HepG2 (cell line): ENCODE results near the gene C10orf71. TPM values are rescaled to one million over a fixed set of nuclear protein-coding genes. Genes with fewer than 3 reads are reported as not detected.

Experiments used
- ATAC-seq: fragments of 200-7000 bp; cut with Tn5 transposase; 3 replicates; pipeline ENCODE4 v1.9.1; 2020; ENCODE audit warnings: mild to moderate bottlenecking, moderate library complexity
- BruUV-seq: library from RNA; stranded (reverse); fragments of 400-500 nt; replicated peaks from 2 replicates; lab custom pipeline; 2021; lab: Mats Ljungman, UMichigan
- CTCF ChIA-PET: fragments of 300-600 bp; formaldehyde crosslinking; extraction: SDS; loops from one replicate; lab custom pipeline; 2021; ENCODE audit warnings: low total read pairs, inconsistent platforms, low intra/inter-chr PET ratio; lab: Yijun Ruan, JAX
- POLR2A ChIA-PET: fragments of 350-600 bp; sonication (Branson Sonifier 250); formaldehyde crosslinking; loops from one replicate; lab custom pipeline; 2020; ENCODE audit warnings: antibody characterized with exemption, inconsistent platforms; lab: Yijun Ruan, JAX
- DNase-seq: peaks from one replicate; pipeline ENCODE4 v3.0.0-alpha.2; 2015; ENCODE audit warnings: low spot score
- FAIRE-seq: peaks from 3 replicates; lab custom pipeline; 2011; peaks lifted over from hg19 to GRCh38; lab: Jason Lieb, UNC
- H2AFZ ChIP-seq: one replicate; pipeline ENCODE4 v1.6.1; 2011; ENCODE audit warnings: low read length, inconsistent platforms
- H3K27ac ChIP-seq: fragments of 300-600 bp; 3 replicates; pipeline ENCODE4 v1.8.0; 2011; ENCODE audit warnings: mixed run types, mild to moderate bottlenecking, mixed read lengths, low read length, inconsistent platforms; ENCODE audit not compliant: insufficient read depth; ENCODE audit errors: extremely low read length
- H3K27me3 ChIP-seq, 2 experiments: fragments of 200-600 bp in 1 of 2; 2 replicates in 1 of 2; 3 replicates in 1 of 2; pipeline versions ENCODE4 v1.6.0 to v1.8.0; 2011; ENCODE audit warnings: low read length in 2 of 2, mild to moderate bottlenecking in 2 of 2, moderate library complexity in 2 of 2, inconsistent platforms in 1 of 2; ENCODE audit not compliant: insufficient read depth in 2 of 2, control insufficient read depth in 1 of 2
- H3K36me3 ChIP-seq, 2 experiments: fragments of 200-600 bp in 1 of 2; replicated peaks in 1 of 2; 2 replicates in 1 of 2; 3 replicates in 1 of 2; pipeline versions ENCODE4 v1.5.1 to v1.8.0; 2011; ENCODE audit warnings: low read length in 2 of 2, inconsistent platforms in 1 of 2; ENCODE audit not compliant: insufficient read depth in 2 of 2, control insufficient read depth in 1 of 2
- H3K4me1 ChIP-seq: 2 replicates; pipeline ENCODE4 v1.5.1; 2012; ENCODE audit warnings: low read length, inconsistent platforms; ENCODE audit not compliant: insufficient read depth
- H3K4me2 ChIP-seq: 2 replicates; pipeline ENCODE4 v1.6.0; 2011; ENCODE audit warnings: low read depth, low read length, inconsistent platforms
- H3K4me3 ChIP-seq, 3 experiments: fragments of 200-600 bp in 1 of 3; sonication (generic), shearing (Covaris generic) in 1 of 3; replicated peaks in 1 of 3; 2 replicates each; pipeline ENCODE4 v1.5.1; 2011 to 2016; ENCODE audit warnings: low read length in 3 of 3, inconsistent platforms in 2 of 3, low read depth in 2 of 3, mild to moderate bottlenecking in 2 of 3, control low read depth in 1 of 3, mixed read lengths in 1 of 3; ENCODE audit not compliant: insufficient read depth in 1 of 3
- H3K79me2 ChIP-seq: one replicate; pipeline ENCODE4 v1.6.1; 2011; ENCODE audit warnings: low read length, inconsistent platforms; ENCODE audit not compliant: insufficient read depth
- H3K9ac ChIP-seq: 2 replicates; pipeline ENCODE4 v1.6.0; 2011; ENCODE audit warnings: mild to moderate bottlenecking, low read depth, low read length, inconsistent platforms; ENCODE audit not compliant: insufficient read depth
- H3K9me3 ChIP-seq: 2 replicates; pipeline ENCODE4 v1.5.1; 2012; ENCODE audit warnings: mild to moderate bottlenecking, low read length
- H4K20me1 ChIP-seq: 2 replicates; pipeline ENCODE4 v1.6.0; 2011; ENCODE audit warnings: inconsistent platforms, mild to moderate bottlenecking, low read length, moderate library complexity; ENCODE audit not compliant: insufficient read depth
- ARID2 ChIP-seq: sonication (generic); formaldehyde crosslinking; IDR thresholded peaks from 2 replicates; pipeline ENCODE4 v1.8.1; 2022; ENCODE audit warnings: mild to moderate bottlenecking, missing genetic modification reagents, borderline replicate concordance
- ETV5 ChIP-seq: IDR thresholded peaks from 2 replicates; pipeline ENCODE4 v1.6.1; 2018; ENCODE audit warnings: missing biosample characterization, missing genetic modification reagents, inconsistent platforms, borderline replicate concordance
- FOXA3 ChIP-seq: IDR thresholded peaks from 2 replicates; pipeline ENCODE4 v1.6.1; 2016; ENCODE audit warnings: missing genetic modification reagents, missing compliant biosample characterization
- HIVEP1 ChIP-seq: sonication (generic); formaldehyde crosslinking; IDR thresholded peaks from 2 replicates; pipeline ENCODE4 v1.4.0; 2020; ENCODE audit warnings: mild to moderate bottlenecking, missing genetic modification reagents
- KDM2A ChIP-seq: sonication (generic); formaldehyde crosslinking; IDR thresholded peaks from 2 replicates; pipeline ENCODE4 v1.4.0; 2020; ENCODE audit warnings: low read depth, missing genetic modification reagents, borderline replicate concordance
- KLF11 ChIP-seq: IDR thresholded peaks from 2 replicates; pipeline ENCODE4 v1.6.1; 2016; ENCODE audit warnings: missing compliant biosample characterization
- LCORL ChIP-seq, 2 experiments: fragments of 450-650 bp in 1 of 2; sonication (generic) in 1 of 2; formaldehyde crosslinking in 1 of 2; IDR thresholded peaks; 2 replicates each; pipeline versions ENCODE4 v1.5.0 to v1.6.1; 2017 to 2020; ENCODE audit warnings: antibody characterized with exemption in 1 of 2, missing genetic modification reagents in 1 of 2
- POLR2AphosphoS5 ChIP-seq: IDR thresholded peaks from 2 replicates; pipeline ENCODE4 v1.6.1; 2012; ENCODE audit warnings: low read depth, low read length
- SETDB1 ChIP-seq: sonication (generic); formaldehyde crosslinking; IDR thresholded peaks from 2 replicates; pipeline ENCODE4 v1.5.1; 2020; ENCODE audit warnings: missing genetic modification reagents, mild to moderate bottlenecking, borderline replicate concordance
- SP1 ChIP-seq, 2 experiments: fragments of 450-650 bp in 1 of 2; sonication (generic) in 1 of 2; formaldehyde crosslinking in 1 of 2; IDR thresholded peaks; 2 replicates each; pipeline versions ENCODE4 v1.4.0 to v1.6.1; 2016 to 2020; ENCODE audit warnings: missing genetic modification reagents in 1 of 2
- TOE1 ChIP-seq: sonication (generic); formaldehyde crosslinking; IDR thresholded peaks from 2 replicates; pipeline ENCODE4 v1.4.0; 2020; ENCODE audit warnings: mild to moderate bottlenecking, missing genetic modification reagents
- ZNF224 ChIP-seq: sonication (generic); formaldehyde crosslinking; IDR thresholded peaks from 2 replicates; pipeline ENCODE4 v1.5.0; 2020; ENCODE audit warnings: mild to moderate bottlenecking, missing genetic modification reagents
- ZNF282 ChIP-seq: fragments of 450-650 bp; IDR thresholded peaks from 2 replicates; pipeline ENCODE4 v1.6.1; 2018; ENCODE audit not compliant: partially characterized antibody
- ZNF563 ChIP-seq: sonication (generic); formaldehyde crosslinking; IDR thresholded peaks from 2 replicates; pipeline ENCODE4 v1.8.0; 2022; ENCODE audit warnings: mild to moderate bottlenecking, moderate library complexity, missing genetic modification reagents
- ZNF713 ChIP-seq: sonication (generic); formaldehyde crosslinking; IDR thresholded peaks from 2 replicates; pipeline ENCODE4 v1.4.0; 2020; ENCODE audit warnings: mild to moderate bottlenecking, missing genetic modification reagents
- ZNF781 ChIP-seq: sonication (generic); formaldehyde crosslinking; IDR thresholded peaks from 2 replicates; pipeline ENCODE4 v1.5.1; 2020; ENCODE audit warnings: borderline replicate concordance, mild to moderate bottlenecking, missing genetic modification reagents; ENCODE audit errors: not compliant biosample characterization
- WGBS: methylation state at CpG from one replicate; pipeline ENCODE4 v1.1.6; 2017; ENCODE audit warnings: low lambda C conversion rate; 5-methylcytosine and 5-hydroxymethylcytosine counted together
- in situ Hi-C: cut with HindIII; loops from 2 replicates; pipeline ENCODE4 v1.10.0; 2017; ENCODE audit warnings: low pct_unique_long_range_greater_than_20kb; ENCODE audit not compliant: extremely low pct_ligation_motif_present
- intact Hi-C: fragments of 100-400 bp; cut with micrococcal nuclease; formaldehyde crosslinking; loops from one replicate; pipeline ENCODE4 v1.10.0; 2022; ENCODE audit not compliant: unreplicated experiment
- polyA plus RNA-seq, 8 experiments: library from polyadenylated mRNA; depleted of rRNA in 3 of 8; stranded (reverse) in 7 of 8; unstranded in 1 of 8; fragments of >200 nt; fragmentation: Illumina TruSeq in 4 of 8; extraction: Trizol in 4 of 8; gene quantifications; 2 replicates each; pipeline versions ENCODE4 v1.2.1 to v1.2.3, GENCODE V29; 2011 to 2016; ENCODE audit warnings: low read depth in 4 of 8, missing spikeins in 1 of 8, mixed read lengths in 1 of 8; ENCODE audit not compliant: insufficient read depth in 1 of 8
- total RNA-seq, 5 experiments: library from RNA; depleted of rRNA; stranded (reverse); fragments of >200 nt; fragmentation: Illumina TruSeq; extraction: Trizol; gene quantifications; 2 replicates each; pipeline ENCODE4 v1.2.3, GENCODE V29; 2016; ENCODE audit warnings: low read depth in 1 of 5
- TF ChIP-seq, protein P1 (sequence below): sonication (generic); formaldehyde crosslinking; IDR thresholded peaks from 2 replicates; pipeline ENCODE4 v1.8.0; 2022; ENCODE audit warnings: mild to moderate bottlenecking, missing genetic modification reagents, borderline replicate concordance
- TF ChIP-seq, protein P2 (sequence below): sonication (generic); formaldehyde crosslinking; IDR thresholded peaks from 2 replicates; pipeline ENCODE4 v1.8.1; 2023; ENCODE audit warnings: mild to moderate bottlenecking, moderate library complexity, missing genetic modification reagents

The C10orf71 gene
- total and polyA plus RNA-seq, 2 of the 13 experiments (the other 11 are each of a cell fraction or from before 2014, with no cell fraction given): not detected

- intact Hi-C loops: no loop called here
- no peak overlapping the region for H3K9ac ChIP-seq
- in situ Hi-C loops: no loop called here
- no peaks in the 10 kb centered on the region for H3K4me1 ChIP-seq
- no TSS peak for BruUV-seq
- H3K27ac ChIP-seq: no peak overlapping the region
- no peak overlapping the region for H3K4me2 ChIP-seq
- H3K4me3 ChIP-seq: no peak overlapping the region
- FAIRE-seq (no peak), ATAC-seq (no peak), DNase-seq (no peak)
- no peak overlapping the region for H2AFZ ChIP-seq
- H3K9me3 ChIP-seq: no peaks in the 10 kb centered on the region
- H3K36me3 ChIP-seq: no peaks in the 10 kb centered on the region
- TF ChIP-seq ARID2 (no peak), ZNF781 (CRISPR knock-in tag) (no peak), KLF11 (no peak), POLR2AphosphoS5 (no peak), SP1 (IDR thresholded peaks at IDR 0.05) (no peak), SP1 (CRISPR knock-in tag; IDR thresholded peaks at IDR 0.05) (no peak), LCORL (IDR thresholded peaks at IDR 0.05) (no peak), LCORL (CRISPR knock-in tag; IDR thresholded peaks at IDR 0.05) (no peak), SETDB1 (CRISPR knock-in tag) (no peak), ETV5 (CRISPR knock-in tag) (no peak), ZNF713 (CRISPR knock-in tag) (no peak), ZNF224 (CRISPR knock-in tag) (no peak), FOXA3 (CRISPR knock-in tag) (no peak), KDM2A (no peak), TOE1 (CRISPR knock-in tag) (no peak), ZNF563 (CRISPR knock-in tag) (no peak), HIVEP1 (no peak), ZNF282 (no peak)
- TF ChIP-seq, protein P1, sequence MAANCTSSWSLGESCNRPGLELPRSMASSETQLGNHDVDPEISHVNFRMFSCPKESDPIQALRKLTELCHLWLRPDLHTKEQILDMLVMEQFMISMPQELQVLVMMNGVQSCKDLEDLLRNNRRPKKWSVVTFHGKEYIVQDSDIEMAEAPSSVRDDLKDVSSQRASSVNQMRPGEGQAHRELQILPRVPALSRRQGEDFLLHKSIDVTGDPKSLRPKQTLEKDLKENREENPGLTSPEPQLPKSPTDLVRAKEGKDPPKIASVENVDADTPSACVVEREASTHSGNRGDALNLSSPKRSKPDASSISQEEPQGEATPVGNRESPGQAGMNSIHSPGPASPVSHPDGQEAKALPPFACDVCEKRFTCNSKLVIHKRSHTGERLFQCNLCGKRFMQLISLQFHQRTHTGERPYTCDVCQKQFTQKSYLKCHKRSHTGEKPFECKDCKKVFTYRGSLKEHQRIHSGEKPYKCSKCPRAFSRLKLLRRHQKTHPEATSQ (CRISPR knock-in tag): no peak
- TF ChIP-seq, protein P2, sequence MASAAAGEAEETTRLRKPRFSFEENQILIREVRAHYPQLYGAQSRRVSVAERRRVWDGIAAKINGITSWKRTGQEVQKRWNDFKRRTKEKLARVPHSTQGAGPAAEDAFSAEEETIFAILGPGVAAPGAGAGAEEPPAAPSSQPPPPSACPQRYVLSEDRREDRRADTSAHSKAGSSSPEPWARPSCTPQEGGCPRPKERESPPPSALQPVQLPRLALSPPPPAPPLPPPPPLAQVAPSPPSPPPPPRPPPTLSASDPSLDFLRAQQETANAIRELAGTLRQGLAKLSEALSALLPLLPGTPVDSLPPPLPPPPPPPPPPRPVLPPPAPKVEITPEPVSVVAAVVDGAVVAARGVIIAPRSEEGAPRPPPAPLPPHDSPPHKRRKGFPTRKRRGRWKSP (CRISPR knock-in tag): no peak
- ChIA-PET POLR2A (no interaction called here), CTCF (no interaction called here)
- H4K20me1 ChIP-seq: no peaks in the 10 kb centered on the region
- 0 out of 5 replicates have a peak, but pooled peaks cover 0 to 7% of the 10 kb centered on the region in 2 experiments for H3K27me3 ChIP-seq
- no peaks in the 10 kb centered on the region for H3K79me2 ChIP-seq
- 15% methylated on average over 4 of the region's 4 CpGs for WGBS
Measured at GRCh38 chr10:49260644-49261296, 38.2 kb upstream of the C10orf71 start.
